ENCODE results near the gene PSMD7.
"Not testable (repeated sequence)": the region's sequence is repeated elsewhere in the genome, so short reads cannot be mapped to it uniquely, and the experiment has no call there.

Gene PSMD7

DNA sequence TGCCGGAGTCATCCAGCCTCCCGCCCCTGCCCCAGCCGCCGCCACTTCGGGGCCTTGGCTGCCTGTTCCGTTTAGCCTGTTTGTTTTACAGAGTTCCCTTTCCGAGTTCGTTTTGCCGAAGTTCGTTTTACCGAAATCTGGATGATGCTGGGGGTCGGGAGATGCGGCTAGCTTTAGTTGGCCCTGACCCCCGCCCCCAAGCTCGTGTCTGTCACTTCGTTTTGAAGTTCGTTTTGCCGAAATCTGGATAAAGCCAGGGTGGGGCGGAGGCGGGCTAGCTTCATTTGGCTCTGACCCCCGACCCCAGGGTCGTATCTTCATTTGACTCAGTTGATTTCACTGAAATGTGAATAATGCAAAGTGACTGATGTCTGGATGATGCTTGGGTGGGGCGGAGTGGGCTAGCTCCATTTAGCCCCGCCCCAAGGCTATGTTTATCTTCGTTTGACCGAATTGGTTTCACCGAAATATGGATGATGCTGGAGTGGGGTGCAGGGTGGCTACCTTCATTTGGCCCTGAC lies 591 bp downstream of the PSMD7 start:
- DNase-seq (ENCODE audit: low read depth in 2 of 2): peak; percentile 17 to 40

DNA sequence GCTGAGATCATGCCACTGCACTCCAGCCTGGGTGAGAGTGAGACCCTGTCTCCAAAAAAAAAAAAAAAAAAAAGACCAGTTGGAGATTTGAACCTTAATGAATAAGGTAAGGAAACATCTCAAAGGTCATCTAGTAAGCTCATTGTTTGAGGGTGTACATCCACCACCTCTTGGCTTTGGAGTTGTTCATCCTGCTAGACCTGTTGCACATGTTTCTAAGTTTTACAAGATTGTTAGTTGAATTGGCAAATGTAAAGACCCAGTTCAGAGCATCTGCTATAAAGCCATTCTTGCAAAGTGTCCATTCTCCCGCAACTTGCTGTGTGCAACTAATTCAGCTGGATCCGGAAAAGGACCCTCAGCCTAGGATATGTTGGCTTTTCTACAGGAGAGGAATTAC lies 1.5 kb downstream of the PSMD7 start:
- no peak for DNase-seq (ENCODE audit: low read depth in 2 of 2)

DNA sequence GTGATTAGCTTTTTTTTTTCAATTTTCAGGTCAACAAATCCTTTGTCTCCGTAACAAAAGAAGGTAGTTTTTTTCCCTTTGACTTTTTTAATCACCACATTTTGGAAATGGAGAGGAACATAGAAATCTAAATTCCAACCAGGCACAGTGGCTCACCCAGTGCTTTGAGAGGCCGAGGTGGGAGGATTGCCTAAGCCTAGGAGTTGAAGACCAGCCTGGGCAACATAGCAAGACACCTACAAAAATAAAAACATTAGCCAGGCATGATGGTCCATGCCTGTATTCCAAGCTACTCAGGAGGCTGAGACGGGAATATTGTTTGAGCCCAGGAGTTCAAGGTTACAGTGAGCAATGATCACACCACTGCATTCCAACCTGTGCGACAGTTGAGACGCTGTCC lies 5.7 kb downstream of the PSMD7 start:
- DNase-seq (ENCODE audit: low read depth in 2 of 2): no peak

DNA sequence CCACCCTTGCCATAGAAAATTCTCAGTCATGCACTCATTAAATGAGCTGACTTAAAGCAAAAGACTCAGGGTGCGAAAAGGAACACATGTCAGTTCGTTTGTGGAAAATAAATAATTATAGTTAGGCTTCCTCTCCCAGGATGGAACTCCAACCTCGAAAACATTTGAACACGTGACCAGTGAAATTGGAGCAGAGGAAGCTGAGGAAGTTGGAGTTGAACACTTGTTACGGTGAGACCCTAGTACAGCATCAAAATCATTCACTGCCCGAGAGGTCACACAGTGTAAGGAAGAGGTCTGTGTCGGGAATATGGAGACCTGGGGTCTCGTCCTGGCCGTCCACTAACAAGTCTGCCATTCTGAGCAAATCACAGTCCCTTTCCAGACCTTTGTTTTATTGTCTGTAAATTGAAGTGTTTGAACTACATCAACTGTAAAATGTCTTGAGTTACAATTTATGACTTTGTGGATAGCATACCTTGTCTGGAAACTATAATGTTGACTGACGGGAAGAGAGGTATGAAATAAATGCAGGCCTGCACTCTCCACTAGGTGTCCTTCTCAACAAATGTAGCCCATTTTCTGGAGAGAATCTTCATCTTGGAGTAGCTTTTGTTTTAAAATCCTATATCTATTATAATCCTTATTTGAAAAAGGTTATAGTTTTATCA lies 7.7 kb downstream of the PSMD7 start:
- no peak for DNase-seq (ENCODE audit: low read depth in 2 of 2)

DNA sequence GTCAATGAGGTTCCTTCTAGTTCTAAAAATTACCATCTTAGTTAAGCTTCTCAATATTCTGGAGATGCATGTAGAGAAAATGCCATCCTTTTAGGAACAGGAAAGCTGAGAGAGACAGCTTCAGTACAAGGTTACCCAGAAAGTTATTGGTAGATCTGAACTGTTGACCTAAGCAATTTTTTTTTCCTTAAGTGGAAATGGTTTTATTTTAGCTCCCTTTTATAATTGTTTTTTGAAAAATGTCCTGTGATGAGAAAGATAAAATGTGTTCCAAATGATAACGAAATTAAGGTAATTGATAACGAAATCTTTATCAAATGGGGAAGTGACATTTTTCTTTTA lies 8.2 kb downstream of the PSMD7 start:
- no peak for DNase-seq (ENCODE audit: low read depth in 2 of 2)

DNA sequence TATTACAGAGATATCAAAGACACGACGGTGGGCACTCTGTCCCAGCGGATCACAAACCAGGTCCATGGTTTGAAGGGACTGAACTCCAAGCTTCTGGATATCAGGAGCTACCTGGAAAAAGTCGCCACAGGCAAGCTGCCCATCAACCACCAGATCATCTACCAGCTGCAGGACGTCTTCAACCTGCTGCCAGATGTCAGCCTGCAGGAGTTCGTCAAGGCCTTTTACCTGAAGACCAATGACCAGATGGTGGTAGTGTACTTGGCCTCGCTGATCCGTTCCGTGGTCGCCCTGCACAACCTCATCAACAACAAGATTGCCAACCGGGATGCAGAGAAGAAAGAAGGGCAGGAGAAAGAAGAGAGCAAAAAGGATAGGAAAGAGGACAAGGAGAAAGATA lies 8.7 kb downstream of the PSMD7 start:
- no peak for DNase-seq (ENCODE audit: low read depth in 2 of 2)

DNA sequence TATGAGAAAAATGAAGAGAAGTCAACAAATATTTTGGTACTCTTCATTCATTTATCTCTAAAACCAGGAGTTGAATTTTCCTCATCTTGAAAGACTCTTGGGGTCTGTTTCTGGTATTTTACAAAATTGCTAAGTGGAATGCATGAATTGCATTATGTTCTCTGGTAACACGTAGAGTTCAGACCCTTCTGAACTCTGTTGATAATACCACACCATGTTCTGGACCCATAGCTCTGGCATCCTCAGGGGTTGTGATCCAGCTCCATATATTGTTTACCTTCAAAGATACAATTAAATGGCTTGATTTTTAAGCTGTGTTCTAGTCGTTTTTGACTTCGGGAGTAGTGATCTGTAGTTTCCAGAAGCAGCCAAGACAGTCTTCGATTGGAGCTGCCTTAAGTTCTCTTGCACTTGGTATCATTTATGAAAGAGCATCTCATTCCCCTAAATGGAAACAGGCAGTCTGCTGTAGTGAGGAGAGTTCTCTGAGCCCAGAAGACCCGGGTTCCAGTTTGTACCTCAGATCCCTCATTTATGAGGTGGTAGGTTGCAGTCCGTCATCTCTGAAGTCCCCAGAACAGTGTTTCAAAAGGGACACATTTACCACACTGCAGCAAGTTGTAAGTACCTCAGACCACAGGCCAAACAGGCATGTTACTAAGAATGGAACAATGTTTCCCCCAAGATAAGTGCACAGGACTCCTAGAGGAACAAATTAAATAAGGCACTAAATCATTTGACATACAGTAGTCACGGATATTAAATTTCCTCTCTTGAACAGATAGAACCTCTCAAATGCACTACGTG lies 9.6 kb downstream of the PSMD7 start:
- DNase-seq (ENCODE audit: low read depth in 2 of 2): no peak

DNA sequence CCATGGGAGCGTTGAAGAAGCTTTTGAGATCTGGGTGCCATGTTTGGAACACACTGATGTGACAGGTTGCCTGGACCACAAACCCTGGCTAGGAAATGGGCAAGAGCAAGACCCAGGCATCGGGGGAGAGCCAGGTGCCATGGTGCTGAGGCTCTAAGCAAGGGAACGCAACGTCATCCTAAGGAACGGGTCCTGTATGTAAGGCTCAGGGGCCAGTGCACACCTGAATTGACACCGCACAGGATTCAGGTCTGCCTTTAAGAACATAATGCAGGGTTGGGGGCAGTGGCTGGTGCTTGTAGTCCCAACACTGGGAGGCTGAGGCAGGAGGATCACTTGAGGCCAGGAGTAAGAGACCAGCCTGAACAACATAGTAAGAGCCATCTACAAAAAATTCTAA lies 10.8 kb downstream of the PSMD7 start:
- no peak for DNase-seq (ENCODE audit: low read depth in 2 of 2)

DNA sequence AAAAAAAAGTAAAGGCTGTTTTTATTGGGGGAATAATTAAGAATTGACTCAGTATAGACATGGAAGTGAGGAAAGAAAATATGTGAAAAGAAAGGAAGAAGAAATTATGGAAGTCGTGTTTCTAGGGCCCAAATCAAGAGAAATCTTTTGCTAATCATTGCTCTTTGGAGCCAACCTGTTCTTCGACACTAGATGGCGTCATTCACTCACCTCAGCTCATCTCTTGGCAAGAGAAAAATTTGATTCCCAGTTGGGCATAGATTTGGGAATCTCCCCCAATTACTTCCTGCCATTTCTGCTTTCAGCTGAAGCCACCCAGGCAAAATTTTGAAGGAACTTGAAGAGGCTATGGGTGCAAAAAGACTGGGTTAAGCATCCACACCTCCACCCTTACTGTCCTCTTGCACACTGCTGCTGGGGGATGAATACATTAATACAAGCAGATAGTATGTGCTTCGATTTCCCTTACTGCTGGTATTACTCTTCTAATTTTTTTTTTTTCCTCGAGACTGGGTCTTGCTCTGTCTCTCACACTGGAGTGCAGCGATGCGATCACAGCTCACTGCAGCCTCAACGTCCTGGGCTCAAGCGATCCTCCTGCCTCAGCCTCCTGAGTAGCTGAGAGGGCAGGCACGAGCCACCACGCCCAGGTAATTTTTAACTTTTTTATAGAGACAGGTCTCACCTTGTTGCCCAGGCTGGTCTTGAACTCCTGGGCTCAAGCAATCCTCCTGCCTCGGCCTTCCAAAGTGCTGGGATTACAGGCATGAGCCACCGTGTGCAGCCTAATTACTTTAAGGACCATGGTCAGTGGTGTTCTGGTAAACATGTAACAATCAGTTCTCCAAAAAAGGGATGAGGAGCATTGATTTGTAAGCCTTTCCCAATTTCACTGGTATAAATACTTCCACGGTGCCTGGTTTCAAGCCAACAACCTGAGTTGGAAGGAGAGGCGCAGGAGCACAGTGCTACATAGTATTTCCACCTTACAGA lies 13.5 kb downstream of the PSMD7 start:
- DNase-seq (ENCODE audit: low read depth in 2 of 2): no peak

DNA sequence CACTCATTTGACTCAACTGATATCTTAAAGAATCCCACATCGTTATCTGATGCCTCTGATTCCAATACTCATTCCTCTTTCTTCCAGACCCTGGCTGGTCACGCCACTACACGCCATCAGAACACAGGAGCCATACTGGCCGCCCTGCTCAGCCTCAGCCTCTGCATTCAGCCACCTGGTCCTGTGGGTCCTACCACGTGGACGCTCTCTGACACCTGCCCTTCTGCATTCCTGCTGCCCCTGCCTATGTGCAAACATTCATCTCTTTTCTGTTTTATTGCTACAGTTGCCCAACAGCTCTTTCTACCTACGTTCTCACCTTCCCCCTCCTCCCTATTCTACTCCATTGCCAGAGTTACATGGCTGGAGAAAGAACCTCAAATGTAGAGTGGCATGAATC lies 18.4 kb downstream of the PSMD7 start:
- DNase-seq (ENCODE audit: low read depth in 2 of 2): no peak

DNA sequence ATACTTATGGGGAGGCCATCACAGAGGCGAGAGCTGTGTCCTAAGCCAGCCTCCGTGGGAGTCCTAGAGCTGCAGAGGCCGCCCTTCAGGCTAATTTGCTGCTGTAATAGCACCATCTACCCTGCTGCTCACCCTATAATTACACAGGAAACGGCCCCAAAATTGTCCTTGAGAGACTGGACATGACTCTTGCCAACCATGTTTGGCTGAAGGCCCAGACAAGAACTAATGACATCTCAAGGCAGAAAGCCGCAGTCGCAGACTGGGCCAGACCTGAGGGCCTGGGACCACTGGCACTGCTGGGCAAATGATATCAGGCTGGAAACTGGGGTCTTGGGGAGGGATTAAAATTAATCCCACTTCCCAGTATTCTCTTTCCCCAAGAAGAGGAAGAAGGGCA lies 24.1 kb downstream of the PSMD7 start:
- DNase-seq (ENCODE audit: low read depth in 2 of 2): no peak

DNA sequence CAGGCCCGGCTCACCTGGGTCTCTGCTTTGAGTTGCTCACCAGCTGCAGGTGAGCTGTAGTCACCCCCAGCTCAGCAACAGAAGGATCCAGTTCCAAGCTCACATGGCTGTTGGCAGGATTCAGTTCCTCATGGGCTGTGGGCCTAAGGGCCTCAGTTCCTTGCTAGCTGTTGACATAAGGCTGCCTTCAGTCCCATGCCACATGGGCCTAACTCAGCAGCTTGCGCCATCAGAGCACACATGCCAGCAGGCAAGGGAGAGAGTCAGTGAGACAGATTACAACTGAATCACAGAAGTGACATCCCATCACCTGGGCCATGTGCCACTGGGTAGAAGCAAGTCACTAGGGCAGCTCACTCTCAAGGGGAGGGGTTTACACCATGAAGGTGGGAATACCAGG lies 24.7 kb downstream of the PSMD7 start:
- no peak for DNase-seq (ENCODE audit: low read depth in 2 of 2)

DNA sequence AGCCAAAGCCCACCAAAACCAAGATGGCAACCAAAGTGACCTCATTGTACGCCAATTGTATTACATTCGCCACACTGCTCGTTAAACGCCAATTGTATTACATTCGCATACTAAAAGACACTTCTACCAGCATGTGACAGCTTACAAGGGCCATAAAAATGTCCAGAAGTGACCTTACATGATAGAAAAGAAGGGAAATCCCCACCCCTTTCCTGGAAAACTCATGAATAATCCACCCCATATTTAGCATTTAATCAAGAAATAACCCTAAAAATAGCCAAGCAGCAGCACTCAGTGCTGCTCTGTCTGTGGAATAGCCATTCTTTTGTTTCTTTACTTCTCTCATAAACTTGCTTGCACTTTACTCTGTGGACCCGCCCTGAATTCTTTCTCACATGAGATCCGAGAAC lies 25.7 kb downstream of the PSMD7 start:
- DNase-seq (ENCODE audit: low read depth in 2 of 2): no peak

DNA sequence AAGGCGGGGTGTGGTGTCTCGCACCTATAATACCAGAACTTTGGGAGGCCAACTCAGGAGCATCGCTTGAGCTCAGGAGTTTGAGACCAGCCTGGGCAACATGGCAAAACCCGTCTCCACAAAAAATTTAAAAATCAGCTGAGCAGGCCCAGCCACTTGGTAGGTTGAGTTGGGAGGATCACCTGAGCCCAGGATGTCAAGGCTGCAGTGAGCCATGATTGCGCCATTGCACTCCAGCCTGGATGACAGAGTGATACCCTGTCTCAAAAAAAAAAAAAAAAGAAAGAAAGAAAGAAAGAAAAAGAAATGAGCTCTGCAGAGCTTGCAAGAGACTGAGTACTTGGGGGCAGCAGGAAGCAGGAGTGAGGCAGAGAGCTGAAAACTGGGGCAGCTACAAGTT lies 28.2 kb downstream of the PSMD7 start:
- not testable (repeated sequence) for DNase-seq (ENCODE audit: low read depth in 2 of 2)

DNA sequence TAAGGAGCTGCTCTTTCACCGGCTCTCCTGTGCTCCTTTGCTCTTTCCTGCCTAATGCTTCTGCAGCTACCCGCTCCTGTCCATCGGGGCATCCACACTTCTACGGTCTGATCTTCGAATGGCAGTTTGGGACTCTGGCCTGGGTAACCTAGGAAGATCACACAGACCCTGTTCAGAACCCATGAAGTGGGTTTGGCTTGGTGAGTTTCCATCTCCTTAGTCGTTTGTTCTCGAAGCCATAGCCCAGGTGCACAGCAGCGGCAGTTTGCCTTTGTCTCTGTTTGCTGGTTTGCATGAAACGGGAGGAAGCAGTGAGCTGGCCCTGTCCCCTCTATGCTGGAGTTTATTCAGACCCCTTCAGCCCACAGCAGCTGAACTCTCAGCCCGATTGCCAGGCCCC lies 29.0 kb downstream of the PSMD7 start:
- no peak for DNase-seq (ENCODE audit: low read depth in 2 of 2)

DNA sequence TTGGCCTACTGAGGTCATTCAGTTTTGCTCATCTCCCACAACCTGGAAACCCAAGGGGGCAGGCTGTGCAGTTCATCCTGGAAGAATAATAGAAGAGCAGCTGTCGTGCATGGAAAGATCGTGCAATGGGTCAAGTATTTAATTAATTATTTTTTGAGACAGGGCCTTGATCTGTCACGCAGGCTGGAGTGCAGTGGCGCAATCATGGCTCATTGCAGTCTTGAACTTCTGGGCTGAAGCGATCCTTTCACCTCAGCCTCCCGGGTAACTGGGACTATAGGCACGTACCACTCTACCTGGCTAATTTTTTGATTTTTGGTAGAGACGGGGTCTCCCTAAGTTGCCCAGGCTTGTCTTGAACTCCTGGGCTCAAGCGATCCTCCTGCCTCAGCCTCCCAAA lies 31.7 kb downstream of the PSMD7 start:
- DNase-seq (ENCODE audit: low read depth in 2 of 2): not testable (repeated sequence)

DNA sequence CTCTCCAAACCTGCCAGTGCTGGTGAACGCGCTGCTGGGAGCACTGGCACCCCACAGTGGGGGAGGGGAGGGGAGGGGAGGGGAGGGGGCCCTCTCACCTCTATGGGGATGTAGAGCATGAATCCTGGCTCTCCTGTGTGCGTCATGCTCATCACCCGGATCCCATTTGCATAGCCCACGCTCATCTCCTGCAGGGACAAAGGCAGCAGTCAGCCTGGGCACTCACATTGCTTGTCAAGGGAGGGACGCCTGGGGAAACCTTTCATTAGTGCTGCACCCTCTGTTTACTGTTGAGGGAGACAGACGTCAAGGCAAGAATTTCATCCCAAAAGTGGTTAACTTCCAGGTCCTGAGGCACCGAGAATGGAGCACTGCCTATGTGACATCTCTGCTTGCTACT lies 35.9 kb downstream of the PSMD7 start:
- DNase-seq (ENCODE audit: low read depth in 2 of 2): not testable (repeated sequence)

DNA sequence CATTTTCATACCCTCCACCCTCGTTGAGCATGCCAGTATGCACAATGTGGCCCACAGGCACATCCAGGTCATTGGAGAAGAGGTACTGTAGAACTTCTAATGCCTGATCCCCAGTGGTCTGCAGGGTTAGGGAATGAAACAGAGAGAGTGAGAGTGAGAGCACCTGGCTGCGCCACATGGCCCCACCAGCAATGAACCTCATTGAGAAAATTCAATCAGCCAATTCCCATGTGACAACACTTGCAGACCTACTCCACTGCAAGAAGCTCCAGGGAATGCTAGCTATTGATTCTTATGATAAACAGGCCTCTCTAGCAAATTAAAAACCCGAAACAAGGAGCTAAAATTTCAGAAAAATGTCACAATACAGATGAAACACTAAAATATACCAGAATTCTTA lies 40.9 kb downstream of the PSMD7 start:
- not testable (repeated sequence) for DNase-seq (ENCODE audit: low read depth in 2 of 2)

DNA sequence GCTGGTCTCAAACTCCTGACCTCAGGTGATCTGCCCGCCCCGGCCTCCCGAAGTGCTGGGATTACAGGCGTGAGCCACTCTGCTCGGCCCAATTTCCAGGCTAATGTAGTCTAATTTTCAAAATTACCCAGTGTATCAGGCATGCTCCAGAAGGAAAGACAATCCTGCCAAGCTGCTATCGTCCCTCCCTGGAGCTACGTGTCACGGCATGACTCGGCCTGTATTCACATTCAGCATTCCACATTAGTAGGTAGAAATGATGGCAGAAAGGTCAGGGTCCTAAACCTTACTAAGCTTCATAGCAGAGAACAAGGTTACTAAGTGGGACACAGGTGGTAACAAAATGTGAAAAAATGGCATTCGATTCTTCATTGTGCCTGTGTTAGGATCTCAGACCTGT lies 42.6 kb downstream of the PSMD7 start:
- DNase-seq (ENCODE audit: low read depth in 2 of 2): not testable (repeated sequence)

DNA sequence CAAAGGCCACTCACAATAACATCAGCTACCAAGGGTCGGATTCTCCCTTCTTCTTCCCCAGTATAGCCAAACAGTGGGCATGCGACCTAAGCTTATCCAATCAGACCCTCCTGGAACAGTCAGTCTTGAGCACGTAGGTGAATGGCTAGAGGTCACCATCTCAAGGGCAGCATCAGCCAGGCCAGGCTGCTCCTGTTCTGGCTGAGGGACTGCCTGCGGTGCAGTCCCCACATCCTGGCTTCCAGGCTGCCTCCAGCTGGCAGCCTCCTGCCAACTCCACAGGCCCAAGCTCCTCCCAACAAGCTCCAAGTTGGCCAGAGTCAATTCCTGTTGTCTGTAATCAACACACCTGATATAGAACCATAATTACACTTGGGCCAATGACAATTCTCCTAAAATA lies 56.4 kb downstream of the PSMD7 start:
- DNase-seq (ENCODE audit: low read depth in 2 of 2): not testable (repeated sequence)
